H1 (cell line): Measurements from ENCODE around the gene DLX4. TPM values are rescaled to one million over a fixed set of nuclear protein-coding genes. Genes with fewer than 3 reads are reported as not detected.

Experiments
- CTCF ChIA-PET: fragments of 300-600 bp; sonication (Branson Sonifier 250); formaldehyde crosslinking; loops from one replicate; lab custom pipeline; 2021; ENCODE audit not compliant: partially characterized antibody; lab: Charles Lee
- POLR2A ChIA-PET: fragments of 300-600 bp; sonication (Branson Sonifier 250); formaldehyde crosslinking; loops from one replicate; lab custom pipeline; 2021; ENCODE audit warnings: inconsistent platforms; ENCODE audit not compliant: partially characterized antibody; lab: Charles Lee
- DNase-seq, 2 experiments: peaks; one replicate each; pipeline versions ENCODE4 v3.0.0 to v3.0.0-alpha.2; 2010 to 2022; ENCODE audit warnings: low spot score in 2 of 2, low read depth in 1 of 2, mixed read lengths in 1 of 2
- FAIRE-seq: peaks from 2 replicates; lab custom pipeline; 2011; peaks lifted over from hg19 to GRCh38; lab: Jason Lieb, UNC
- H2AFZ ChIP-seq: 2 replicates; pipeline ENCODE4 v1.8.1; 2012; ENCODE audit warnings: low read length, inconsistent platforms
- H2AK5ac ChIP-seq: 2 replicates; pipeline ENCODE4 v1.6.1; 2013; ENCODE audit warnings: low read depth, low read length
- H2BK120ac ChIP-seq: replicated peaks from 2 replicates; pipeline ENCODE3; 2013; ENCODE audit warnings: low read depth, low read length, inconsistent platforms
- H2BK12ac ChIP-seq: 2 replicates; pipeline ENCODE4 v1.6.1; 2013; ENCODE audit warnings: low read depth, low read length
- H2BK15ac ChIP-seq: 2 replicates; pipeline ENCODE4 v1.6.1; 2013; ENCODE audit warnings: low read length
- H2BK20ac ChIP-seq: 2 replicates; pipeline ENCODE4 v1.6.1; 2013; ENCODE audit warnings: low read length
- H2BK5ac ChIP-seq: 2 replicates; pipeline ENCODE4 v1.6.1; 2013; ENCODE audit warnings: low read depth, low read length
- H3K14ac ChIP-seq: 2 replicates; pipeline ENCODE4 v1.6.1; 2013; ENCODE audit warnings: inconsistent platforms; ENCODE audit not compliant: insufficient read length
- H3K18ac ChIP-seq: 2 replicates; pipeline ENCODE4 v1.6.1; 2013; ENCODE audit warnings: low read length; ENCODE audit errors: extremely low read depth
- H3K23ac ChIP-seq: 2 replicates; pipeline ENCODE4 v1.6.1; 2013; ENCODE audit warnings: inconsistent platforms; ENCODE audit not compliant: insufficient read length
- H3K23me2 ChIP-seq: 2 replicates; pipeline ENCODE4 v1.6.1; 2013; ENCODE audit warnings: low read depth, low read length
- H3K27ac ChIP-seq: 2 replicates; pipeline ENCODE4 v1.6.1; 2011; ENCODE audit warnings: low read depth, low read length, inconsistent platforms
- H3K27me3 ChIP-seq, 4 experiments: replicated peaks in 1 of 4; 1 replicate in 1 of 4; 2 replicates in 3 of 4; pipeline versions ENCODE4 v1.6.1 to v1.8.1; 2011 to 2013; ENCODE audit warnings: low read length in 3 of 4, mild to moderate bottlenecking in 3 of 4, inconsistent platforms in 2 of 4, mixed read lengths in 2 of 4, moderate library complexity in 1 of 4; ENCODE audit not compliant: control insufficient read depth in 3 of 4, insufficient read depth in 3 of 4; ENCODE audit errors: extremely low read depth in 1 of 4
- H3K36me3 ChIP-seq, 4 experiments: 2 replicates each; pipeline versions ENCODE4 v1.6.1 to v1.8.1; 2011 to 2013; ENCODE audit warnings: mild to moderate bottlenecking in 4 of 4, low read length in 3 of 4, moderate library complexity in 2 of 4, control low read depth in 1 of 4, inconsistent platforms in 1 of 4; ENCODE audit not compliant: insufficient read depth in 4 of 4, control insufficient read depth in 2 of 4
- H3K4ac ChIP-seq: replicated peaks from 2 replicates; pipeline ENCODE3; 2013; ENCODE audit warnings: low read length, low read depth, mixed read lengths, inconsistent platforms; ENCODE audit not compliant: insufficient read length
- H3K4me1 ChIP-seq, 4 experiments: replicated peaks in 1 of 4; 1 replicate in 1 of 4; 2 replicates in 3 of 4; pipeline versions ENCODE4 v1.6.1 to v1.8.1; 2011 to 2013; ENCODE audit warnings: low read length in 3 of 4, inconsistent platforms in 2 of 4, mixed read lengths in 1 of 4; ENCODE audit not compliant: insufficient read depth in 4 of 4, control insufficient read depth in 3 of 4
- H3K4me2 ChIP-seq, 2 experiments: 2 replicates each; pipeline versions ENCODE4 v1.6.1 to v1.8.1; 2011 to 2013; ENCODE audit warnings: low read depth in 2 of 2, low read length in 2 of 2, control low read depth in 1 of 2, inconsistent platforms in 1 of 2, mild to moderate bottlenecking in 1 of 2; ENCODE audit not compliant: insufficient read depth in 1 of 2
- H3K4me3 ChIP-seq, 4 experiments: fragments of 200-600, 300-600 bp in 1 of 4; sonication (generic), shearing (Covaris generic), sonication (Bioruptor Twin) in 1 of 4; 2 replicates each; pipeline versions ENCODE4 v1.5.1 to v1.8.1; 2011 to 2016; ENCODE audit warnings: low read length in 4 of 4, low read depth in 3 of 4, control low read depth in 2 of 4, inconsistent platforms in 2 of 4, mild to moderate bottlenecking in 2 of 4, mixed read lengths in 1 of 4, moderate library complexity in 1 of 4; ENCODE audit not compliant: insufficient read depth in 2 of 4; ENCODE audit errors: extremely low read depth in 1 of 4
- H3K56ac ChIP-seq: replicated peaks from 2 replicates; pipeline ENCODE3; 2013; ENCODE audit warnings: low read depth, mild to moderate bottlenecking, mixed read lengths, low read length, inconsistent platforms; ENCODE audit not compliant: insufficient read length
- H3K79me1 ChIP-seq: 2 replicates; pipeline ENCODE4 v1.6.1; 2013; ENCODE audit warnings: low read depth, low read length, control low read depth
- H3K79me2 ChIP-seq, 2 experiments: 2 replicates each; pipeline versions ENCODE4 v1.6.1 to v1.8.1; 2012 to 2013; ENCODE audit warnings: low read length in 2 of 2, mild to moderate bottlenecking in 2 of 2, inconsistent platforms in 1 of 2; ENCODE audit not compliant: insufficient read depth in 2 of 2, control insufficient read depth in 1 of 2
- H3K9ac ChIP-seq, 4 experiments: replicated peaks in 1 of 4; 1 replicate in 1 of 4; 2 replicates in 3 of 4; pipeline versions ENCODE4 v1.6.1 to v1.8.1; 2011 to 2013; ENCODE audit warnings: low read depth in 3 of 4, low read length in 3 of 4, control low read depth in 2 of 4, mild to moderate bottlenecking in 2 of 4, moderate library complexity in 2 of 4, inconsistent platforms in 1 of 4; ENCODE audit errors: extremely low read depth in 1 of 4
- H3K9me3 ChIP-seq, 2 experiments: 2 replicates each; pipeline versions ENCODE4 v1.6.1 to v1.8.1; 2012 to 2013; ENCODE audit warnings: mild to moderate bottlenecking in 2 of 2, moderate library complexity in 2 of 2, control low read depth in 1 of 2, inconsistent platforms in 1 of 2, low read depth in 1 of 2, low read length in 1 of 2, mixed read lengths in 1 of 2; ENCODE audit not compliant: insufficient read depth in 2 of 2
- H4K20me1 ChIP-seq, 2 experiments: replicated peaks in 1 of 2; 2 replicates each; pipeline versions ENCODE3 to v1.8.1; 2011 to 2013; ENCODE audit warnings: inconsistent platforms in 2 of 2, low read length in 2 of 2, mild to moderate bottlenecking in 1 of 2; ENCODE audit not compliant: insufficient read depth in 2 of 2, control insufficient read depth in 1 of 2
- H4K5ac ChIP-seq: 2 replicates; pipeline ENCODE4 v1.6.1; 2013; ENCODE audit warnings: low read length, low read depth, mixed read lengths, inconsistent platforms; ENCODE audit not compliant: insufficient read length
- H4K8ac ChIP-seq: 2 replicates; pipeline ENCODE4 v1.8.0; 2013; ENCODE audit warnings: mild to moderate bottlenecking, moderate library complexity, low read length, inconsistent platforms; ENCODE audit not compliant: insufficient read depth; ENCODE audit errors: extremely low read depth
- H4K91ac ChIP-seq: replicated peaks from 2 replicates; pipeline ENCODE3; 2013; ENCODE audit warnings: low read length, mixed read lengths, inconsistent platforms; ENCODE audit not compliant: insufficient read length
- BCL11A ChIP-seq, 2 experiments: IDR thresholded peaks; one replicate each; pipeline ENCODE4 v1.6.1; 2011; ENCODE audit warnings: low read depth in 2 of 2, low read length in 2 of 2, mild to moderate bottlenecking in 2 of 2
- HDAC2 ChIP-seq, 2 experiments: fragments of 300-600 bp in 1 of 2; sonication (generic) in 1 of 2; IDR thresholded peaks; 2 replicates each; pipeline ENCODE4 v1.6.1; 2011 to 2012; ENCODE audit warnings: low read depth in 2 of 2, low read length in 2 of 2, mild to moderate bottlenecking in 2 of 2, moderate library complexity in 2 of 2, borderline replicate concordance in 1 of 2, inconsistent platforms in 1 of 2
- MAFK ChIP-seq: IDR thresholded peaks from 2 replicates; pipeline ENCODE4 v1.6.1; 2012; ENCODE audit warnings: low read depth, mild to moderate bottlenecking, improper control_type of control experiment, low read length
- RAD21 ChIP-seq, 2 experiments: IDR thresholded peaks in 1 of 2; conservative IDR thresholded peaks in 1 of 2; 2 replicates each; pipeline ENCODE4 v1.6.1; 2011; ENCODE audit warnings: low read depth in 2 of 2, low read length in 2 of 2, improper control_type of control experiment in 1 of 2, inconsistent platforms in 1 of 2, mild to moderate bottlenecking in 1 of 2, moderate library complexity in 1 of 2
- WGBS, 2 experiments: shearing (Covaris generic) in 1 of 2; methylation state at CpG; one replicate each; pipeline versions ENCODE4 v1.1.6 to v1.1.7; 2013 to 2015; ENCODE audit warnings: low lambda C conversion rate in 2 of 2, mixed read lengths in 2 of 2, inconsistent platforms in 1 of 2, low coverage in 1 of 2, missing lambda C conversion rate in 1 of 2; ENCODE audit not compliant: insufficient replicate concordance in 2 of 2, insufficient coverage in 1 of 2, insufficient read length in 1 of 2; ENCODE audit errors: extremely low coverage in 1 of 2, missing lambda C conversion rate in 1 of 2; 5-methylcytosine and 5-hydroxymethylcytosine counted together
- polyA plus RNA-seq, 7 experiments: library from polyadenylated mRNA; depleted of rRNA in 3 of 7; stranded (reverse) in 5 of 7; unstranded in 2 of 7; fragments of >200 nt in 5 of 7; fragments of 200-250 nt in 2 of 7; gene quantifications; 1 replicate in 5 of 7; 2 replicates in 1 of 7; 4 replicates in 1 of 7; pipeline versions ENCODE4 v1.2.1 to v1.2.3, GENCODE V29; 2011 to 2013; ENCODE audit warnings: missing spikeins in 2 of 7, mixed read lengths in 2 of 7
- total RNA-seq: library from RNA; stranded (reverse); fragmentation: NEBNext Ultra II Directional; extraction: Animal tissue kit (Norgen Biotek cat#: 25700); gene quantifications from 2 replicates; pipeline ENCODE4 v1.2.1, GENCODE V29; 2021

Gene DLX4
- total and polyA plus RNA-seq, 2 of the 8 experiments (the other 6 are each of a cell fraction or from before 2014, with no cell fraction given): 0.67 to 0.80 TPM

DNA sequence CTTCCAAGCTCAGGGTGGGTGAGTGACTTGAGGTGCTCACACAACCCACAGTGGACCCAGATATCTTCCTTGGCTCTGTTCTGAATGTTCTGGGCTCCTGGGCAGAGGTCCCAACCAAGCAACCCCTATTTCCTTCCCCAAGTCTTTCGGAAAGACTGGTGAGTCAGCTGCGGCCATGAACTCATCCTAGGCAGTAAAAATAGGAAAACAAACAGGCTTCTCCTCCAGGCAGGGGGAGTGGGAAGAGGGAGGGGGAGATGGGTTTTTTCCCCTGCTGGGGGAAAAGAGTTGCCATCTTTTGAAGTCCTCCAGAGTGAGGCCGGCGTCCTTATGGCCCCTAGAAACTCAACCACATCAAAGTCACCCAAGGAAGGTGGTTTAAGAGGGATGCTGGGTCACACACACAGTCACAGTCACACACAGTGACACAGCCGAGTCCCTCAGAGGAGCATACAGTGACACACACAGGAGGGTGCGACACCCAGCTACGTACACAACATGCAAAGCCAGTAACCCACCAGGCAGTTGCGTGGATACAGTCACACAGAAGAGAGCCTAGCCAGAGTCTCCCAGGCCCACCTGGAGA lies 16.0 kb upstream of the DLX4 start:
- 82% methylated on average over 8 of the region's 8 CpGs; no CpG with 5 or more reads in 1 of the 2 experiments for WGBS, 2 experiments
- Histone ChIP-seq H3K79me2 (no peaks in the 10 kb centered on the region), H3K14ac (no peak overlapping the region), H4K91ac (no peak overlapping the region), H4K20me1 (peaks cover 0 to 2% of the 10 kb centered on the region in 2 experiments), H3K9ac (no peak overlapping the region), H3K79me1 (no peaks in the 10 kb centered on the region), H2BK5ac (no peak overlapping the region), H3K4me2 (no peak overlapping the region), H3K23ac (no peak overlapping the region), H2AK5ac (no peak overlapping the region; the same call in 1 of the 2 replicates), H2AFZ (no peak overlapping the region), H3K9me3 (no peaks in the 10 kb centered on the region), H3K4me1 (no peaks in the 10 kb centered on the region), H3K27me3 (peaks cover 0 to 6% (median 2%) of the 10 kb centered on the region in 4 experiments; a peak in 2 of 7 replicates), H2BK12ac (peak overlapping the region; percentile 94; the same call in 1 of the 2 replicates), H3K36me3 (no peaks in the 10 kb centered on the region), H3K18ac (no peak overlapping the region; the same call in 1 of the 2 replicates), H3K4ac (no peak overlapping the region), H3K4me3 (no peak overlapping the region), H3K27ac (no peak overlapping the region), H3K23me2 (0 out of 2 replicates have a peak, but pooled peaks cover 3% of the 10 kb centered on the region), H3K56ac (no peak overlapping the region), H2BK20ac (peak overlapping the region; percentile 90; the same call in 1 of the 2 replicates), H2BK15ac (peak overlapping the region; percentile 100; the same call in 1 of the 2 replicates), H2BK120ac (no peak overlapping the region), H4K5ac (no peak overlapping the region), H4K8ac (no peak overlapping the region)
- no peak for FAIRE-seq
- ChIA-PET CTCF (interaction anchor here (0.8 to 16.9 kb wide), 42 partner anchors 8 to 546 kb away, joined by 3 to 275 read pairs (median 11); partner anchors contain the start of gene DLX3), POLR2A (interaction anchor here (1.0 to 1.5 kb wide), 3 partner anchors 11 to 42 kb away, joined by 3 to 5 read pairs (median 4); no protein-coding TSS in a partner anchor)
- TF ChIP-seq RAD21 (IDR thresholded peaks at IDR 0.05 in 1 of 2, conservative IDR thresholded peaks at IDR 0.05 in 1 of 2; ENCODE audit: low read depth in 2 of 2, low read length in 2 of 2) (no peak), HDAC2 (IDR thresholded peaks at IDR 0.05; ENCODE audit: borderline replicate concordance in 1 of 2, low read depth in 2 of 2, low read length in 2 of 2) (no peak), MAFK (no peak), BCL11A (IDR thresholded peaks at IDR 0.05; ENCODE audit: low read depth in 2 of 2, low read length in 2 of 2) (no peak)
- DNase-seq: no peak
